Left colon (tissue), 2 donors: Measurements from ENCODE around the gene HMG20B. TPM values are rescaled to one million over a fixed set of nuclear protein-coding genes. Genes with fewer than 3 reads are reported as not detected.
A peak's percentile ranks its signal among the peaks of the same experiment; 100 is the strongest.
"Not testable (repeated sequence)": the region's sequence is repeated elsewhere in the genome, so short reads cannot be mapped to it uniquely, and the experiment has no call there.

Source experiments
- ATAC-seq: fragments of 200-7000 bp; cut with Tn5 transposase; one replicate; pipeline ENCODE4 v1.9.1; 2020; ENCODE audit warnings: mild to moderate bottlenecking, moderate library complexity
- DNase-seq, 2 donors: peaks; one replicate each; pipeline ENCODE4 v3.0.0-alpha.2; 2020
- intact Hi-C, 2 donors: fragments of 100-400 bp; cut with DNase I in 1 of 2; cut with micrococcal nuclease in 1 of 2; formaldehyde crosslinking; loops; one replicate each; pipeline versions ENCODE4 v1.11.2 to v1.14.0; 2022; cut with DNase I, micrococcal nuclease
- total RNA-seq, 2 donors: library from RNA; stranded (reverse); fragmentation: NEBNext Ultra II Directional; extraction: Animal tissue kit (Norgen Biotek cat#: 25700); gene quantifications; one replicate each; pipeline ENCODE4 v1.2.1, GENCODE V29; 2021
- donor health status: DM: no; HTN: no; CAD: no.
- donor health status: DM: yes; HTN: yes; CAD: no.

The HMG20B gene
- total RNA-seq, 2 donors from 2014 or later: 85.6 to 88.2 TPM

GRCh38 chr19:3550947-3551791, 21.6 kb upstream of the HMG20B start:
- DNase-seq (no peak), ATAC-seq (no peak)
- intact Hi-C loops: no loop called here

- ATAC-seq (no peak), DNase-seq (no peak)
- intact Hi-C loops: no loop called here
Measured at GRCh38 chr19:3551792-3552095, 21.0 kb upstream of the HMG20B start.

- DNase-seq: no peak
- intact Hi-C loops: no loop called here
Measured at GRCh38 chr19:3554254-3555083, 18.3 kb upstream of the HMG20B start.

GRCh38 chr19:3555653-3556422, 16.9 kb upstream of the HMG20B start:
- intact Hi-C loops: no loop called here
- no peak for ATAC-seq
- no peak for DNase-seq

More at GRCh38 chr19:3554254-3555083, 18.3 kb upstream of the HMG20B start:
- ATAC-seq: no peak

DNA sequence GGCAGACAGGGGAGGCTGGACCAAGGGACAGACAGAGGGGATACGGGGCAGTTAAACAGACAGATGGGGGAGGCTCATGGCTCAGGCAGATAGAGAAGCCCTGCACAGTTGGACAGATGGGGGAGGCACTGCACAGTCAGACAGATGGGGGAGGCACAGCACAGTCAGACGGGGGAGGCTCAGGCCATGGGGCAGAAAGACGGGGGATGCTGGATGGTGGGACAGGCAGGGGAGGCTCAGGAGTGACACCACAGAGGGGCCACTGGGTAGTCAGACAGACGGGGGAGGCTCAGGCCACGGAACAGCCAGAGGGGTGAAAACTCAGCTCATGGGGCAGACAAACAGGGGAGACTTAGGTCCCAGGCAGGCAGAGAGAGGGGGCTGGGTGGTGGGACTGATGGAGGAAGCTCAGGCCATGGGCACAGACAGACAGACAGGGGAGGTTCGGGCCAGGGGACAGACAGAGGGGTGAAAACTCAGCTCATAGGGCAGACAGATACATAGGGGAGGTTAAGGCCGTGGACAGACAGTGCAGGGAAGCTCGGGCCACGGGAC, 16.2 kb upstream of the HMG20B start:
- no peak for DNase-seq

DNA sequence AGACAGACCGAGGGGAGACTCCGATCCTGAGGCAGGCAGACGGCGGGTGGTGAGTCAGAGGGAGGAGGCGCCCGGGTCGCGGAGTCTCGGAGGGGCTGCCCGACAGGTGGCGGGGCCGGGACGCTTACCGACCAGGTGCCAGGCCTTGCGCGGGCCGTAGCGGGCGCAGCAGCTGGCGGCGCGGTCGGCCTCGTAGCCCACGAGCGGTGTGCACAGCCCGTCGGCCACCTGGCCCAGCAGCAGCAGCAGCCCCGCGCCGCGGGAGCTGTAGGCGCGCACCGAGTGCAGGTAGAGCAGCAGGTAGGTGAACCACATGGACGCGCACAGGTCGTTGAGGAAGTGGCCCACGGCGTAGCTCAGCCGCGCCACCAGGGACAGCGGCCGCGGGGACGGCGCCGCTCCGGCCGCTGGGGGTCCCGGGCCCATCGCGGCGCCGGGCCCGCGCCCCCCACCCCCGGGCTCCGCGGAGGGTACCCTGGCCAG, 15.7 kb upstream of the HMG20B start:
- peak in 1 of 2 donors; percentile 60 for DNase-seq
- intact Hi-C loops: no loop called here
- peak; percentile 43 for ATAC-seq

More for the DNA sequence above, 16.2 kb upstream of the HMG20B start:
- no peak for ATAC-seq
- intact Hi-C loops: no loop called here

DNA sequence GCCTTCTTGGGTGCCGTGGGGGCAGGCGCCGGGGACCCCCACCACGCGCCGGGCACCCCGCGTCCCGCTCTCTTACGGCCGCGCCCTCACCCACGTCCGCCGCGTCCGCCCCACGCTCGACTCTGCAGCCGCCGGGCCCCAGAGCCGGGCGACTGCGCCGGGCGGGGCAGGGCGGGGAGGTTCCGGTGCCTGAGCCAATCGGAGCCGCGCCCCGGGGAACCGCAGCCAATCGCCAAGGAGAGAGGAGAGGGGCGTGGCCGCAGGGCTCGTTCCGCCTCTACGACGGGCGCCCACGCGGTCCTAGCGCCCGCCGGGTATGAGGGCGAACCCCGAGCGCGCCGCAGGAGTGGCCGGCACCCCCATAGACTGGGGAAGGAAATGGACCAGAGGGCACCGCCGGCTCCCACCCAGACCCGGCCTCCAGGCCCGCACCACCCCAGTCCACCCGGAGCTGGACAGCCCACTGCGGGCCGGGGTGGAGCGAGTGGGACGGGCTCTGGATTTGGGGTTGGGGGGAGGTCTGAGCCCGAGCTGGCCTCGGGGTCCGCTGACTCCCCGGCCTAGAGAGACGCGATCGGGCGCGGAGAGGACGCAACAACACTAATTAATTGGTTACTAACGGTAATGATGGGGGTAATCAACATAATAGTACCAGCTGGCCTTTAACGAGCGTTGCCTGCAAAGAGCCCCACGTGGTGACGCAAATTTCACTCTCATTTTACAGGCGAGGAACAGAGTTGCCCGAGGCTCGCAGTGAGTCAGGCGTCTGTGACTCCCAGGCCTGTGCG, 15.1 kb upstream of the HMG20B start, which contains the start of gene MFSD12:
Gene MFSD12 (minus strand): TSS at position 126 of the 788 bp plus-strand sequence. CDS start 183 bp downstream, outside the sequence.
- ATAC-seq (peak; percentile 96), DNase-seq (peak; percentile 94 to 98)
- intact Hi-C loops: no loop called here

- ATAC-seq (no peak), DNase-seq (no peak)
- intact Hi-C loops: no loop called here
Measured at GRCh38 chr19:3563709-3564524, 8.8 kb upstream of the HMG20B start.

- DNase-seq: no peak
- intact Hi-C loops: no loop called here
- ATAC-seq: no peak
Measured at GRCh38 chr19:3565139-3565538, 7.6 kb upstream of the HMG20B start.

GRCh38 chr19:3570042-3570441, 2.7 kb upstream of the HMG20B start:
- ATAC-seq, intact Hi-C loops, DNase-seq: not testable (repeated sequence)

GRCh38 chr19:3570606-3571011, 2.1 kb upstream of the HMG20B start:
- no peak for DNase-seq

GRCh38 chr19:3572132-3572854, 451 bp upstream of the HMG20B start:
- peak; percentile 79 for ATAC-seq
- intact Hi-C loops: no loop called here
- peak; percentile 99 to 100 for DNase-seq

More at GRCh38 chr19:3570606-3571011, 2.1 kb upstream of the HMG20B start:
- no peak for ATAC-seq
- intact Hi-C loops: no loop called here

GRCh38 chr19:3573162-3573857, 566 bp downstream of the HMG20B start:
- ATAC-seq (peak; percentile 15), DNase-seq (peak; percentile 57 to 61)
- intact Hi-C loops: no loop called here

GRCh38 chr19:3573858-3574637, 1.3 kb downstream of the HMG20B start:
- ATAC-seq (peak; percentile 57), DNase-seq (peak; percentile 97 to 99)
- intact Hi-C loops: no loop called here

- ATAC-seq (no peak), DNase-seq (peak in 1 of 2 donors; percentile 48)
- intact Hi-C loops: no loop called here
Measured at GRCh38 chr19:3575260-3575741, 2.6 kb downstream of the HMG20B start.
